Measurements from ENCODE around the gene DDX1.

DNA sequence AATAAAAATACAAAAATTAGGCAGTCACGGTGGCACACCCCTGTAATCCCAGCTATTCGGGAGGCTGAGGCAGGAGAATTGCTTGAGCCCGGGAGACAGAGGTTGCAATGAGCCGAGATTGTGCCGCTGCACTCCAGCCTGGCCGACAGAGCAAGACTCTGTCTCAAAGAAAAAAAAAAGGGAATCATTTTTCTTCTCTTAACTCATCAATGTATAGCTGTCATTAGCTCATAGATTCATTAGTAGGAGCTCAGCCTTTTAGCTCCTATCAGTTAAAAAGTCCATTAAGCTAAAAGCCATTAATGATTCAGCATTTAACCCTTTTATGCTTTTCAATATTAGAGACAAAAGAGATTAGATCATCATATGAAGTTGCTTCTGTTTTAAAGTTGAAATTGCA, 24.8 kb upstream of the DDX1 start:
- TF ChIP-seq HDAC2 (IDR thresholded peaks at IDR 0.05) (no peak), NR2C2 (IDR thresholded peaks at IDR 0.05; ENCODE audit: borderline replicate concordance, control insufficient read depth, insufficient read length, low read depth) (no peak), IKZF1 (conservative IDR thresholded peaks at IDR 0.05) (no peak), EP300 (IDR thresholded peaks at IDR 0.05; ENCODE audit: borderline replicate concordance in 1 of 2, control insufficient read depth in 1 of 2, low read depth in 2 of 2, low read length in 2 of 2) (no peak), SMARCA5 (IDR thresholded peaks at IDR 0.05) (no peak), EZH2 (IDR thresholded peaks at IDR 0.05; ENCODE audit: borderline replicate concordance, control insufficient read depth, low read depth, low read length) (no peak), HCFC1 (IDR thresholded peaks at IDR 0.05; ENCODE audit: low read length) (no peak), SRF (IDR thresholded peaks at IDR 0.05; ENCODE audit: low read depth in 2 of 2, low read length in 2 of 2) (no peak), TCF12 (IDR thresholded peaks at IDR 0.05; ENCODE audit: low read depth, low read length) (no peak)
- TF ChIP-seq, protein P1, sequence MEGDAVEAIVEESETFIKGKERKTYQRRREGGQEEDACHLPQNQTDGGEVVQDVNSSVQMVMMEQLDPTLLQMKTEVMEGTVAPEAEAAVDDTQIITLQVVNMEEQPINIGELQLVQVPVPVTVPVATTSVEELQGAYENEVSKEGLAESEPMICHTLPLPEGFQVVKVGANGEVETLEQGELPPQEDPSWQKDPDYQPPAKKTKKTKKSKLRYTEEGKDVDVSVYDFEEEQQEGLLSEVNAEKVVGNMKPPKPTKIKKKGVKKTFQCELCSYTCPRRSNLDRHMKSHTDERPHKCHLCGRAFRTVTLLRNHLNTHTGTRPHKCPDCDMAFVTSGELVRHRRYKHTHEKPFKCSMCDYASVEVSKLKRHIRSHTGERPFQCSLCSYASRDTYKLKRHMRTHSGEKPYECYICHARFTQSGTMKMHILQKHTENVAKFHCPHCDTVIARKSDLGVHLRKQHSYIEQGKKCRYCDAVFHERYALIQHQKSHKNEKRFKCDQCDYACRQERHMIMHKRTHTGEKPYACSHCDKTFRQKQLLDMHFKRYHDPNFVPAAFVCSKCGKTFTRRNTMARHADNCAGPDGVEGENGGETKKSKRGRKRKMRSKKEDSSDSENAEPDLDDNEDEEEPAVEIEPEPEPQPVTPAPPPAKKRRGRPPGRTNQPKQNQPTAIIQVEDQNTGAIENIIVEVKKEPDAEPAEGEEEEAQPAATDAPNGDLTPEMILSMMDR (IDR thresholded peaks at IDR 0.05 in 2 of 3, conservative IDR thresholded peaks at IDR 0.05 in 1 of 3; ENCODE audit: control insufficient read depth in 2 of 3, extremely low read depth in 1 of 3, insufficient read depth in 1 of 3, low read depth in 3 of 3, low read length in 3 of 3) = no peak
